Choroid plexus epithelial cell (primary cell): ENCODE data around the gene MRM3.

ENCODE experiments used
- DNase-seq: peaks from one replicate; pipeline ENCODE4 v3.0.0-alpha.2; 2010; ENCODE audit warnings: low read depth
- H3K4me3 ChIP-seq: 2 replicates; pipeline ENCODE4 v1.5.1; 2011; ENCODE audit warnings: low read depth, mild to moderate bottlenecking, control low read depth, low read length, moderate library complexity
- TF ChIP-seq, protein P1 (sequence below): conservative IDR thresholded peaks from 2 replicates; pipeline ENCODE4 v1.5.1; 2011; ENCODE audit warnings: low read depth, mild to moderate bottlenecking, control low read depth, inconsistent platforms, low read length, moderate library complexity

The MRM3 gene

DNA sequence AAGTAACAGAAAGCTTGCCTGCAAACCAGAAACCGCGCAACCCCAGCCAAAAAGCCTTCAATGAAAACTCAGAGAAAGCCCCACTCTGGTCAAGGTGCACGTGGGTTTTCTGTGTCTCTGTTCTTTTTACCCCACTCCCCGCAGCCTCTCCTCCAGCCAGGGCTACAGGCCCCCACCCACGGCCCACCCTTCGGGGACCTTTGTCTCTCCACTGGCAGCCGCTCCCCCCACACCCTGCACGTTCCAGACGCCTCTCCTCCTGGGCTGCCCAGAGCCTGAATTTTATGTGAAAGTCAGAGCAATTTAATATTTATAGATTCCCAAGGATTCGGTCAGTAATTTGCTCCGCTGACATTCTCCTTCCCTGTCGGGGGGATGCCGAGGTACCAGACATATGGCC, 24.2 kb downstream of the MRM3 start:
- TF ChIP-seq, protein P1, sequence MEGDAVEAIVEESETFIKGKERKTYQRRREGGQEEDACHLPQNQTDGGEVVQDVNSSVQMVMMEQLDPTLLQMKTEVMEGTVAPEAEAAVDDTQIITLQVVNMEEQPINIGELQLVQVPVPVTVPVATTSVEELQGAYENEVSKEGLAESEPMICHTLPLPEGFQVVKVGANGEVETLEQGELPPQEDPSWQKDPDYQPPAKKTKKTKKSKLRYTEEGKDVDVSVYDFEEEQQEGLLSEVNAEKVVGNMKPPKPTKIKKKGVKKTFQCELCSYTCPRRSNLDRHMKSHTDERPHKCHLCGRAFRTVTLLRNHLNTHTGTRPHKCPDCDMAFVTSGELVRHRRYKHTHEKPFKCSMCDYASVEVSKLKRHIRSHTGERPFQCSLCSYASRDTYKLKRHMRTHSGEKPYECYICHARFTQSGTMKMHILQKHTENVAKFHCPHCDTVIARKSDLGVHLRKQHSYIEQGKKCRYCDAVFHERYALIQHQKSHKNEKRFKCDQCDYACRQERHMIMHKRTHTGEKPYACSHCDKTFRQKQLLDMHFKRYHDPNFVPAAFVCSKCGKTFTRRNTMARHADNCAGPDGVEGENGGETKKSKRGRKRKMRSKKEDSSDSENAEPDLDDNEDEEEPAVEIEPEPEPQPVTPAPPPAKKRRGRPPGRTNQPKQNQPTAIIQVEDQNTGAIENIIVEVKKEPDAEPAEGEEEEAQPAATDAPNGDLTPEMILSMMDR: no peak
- no peak for DNase-seq
- H3K4me3 ChIP-seq: no peak overlapping the region

DNA sequence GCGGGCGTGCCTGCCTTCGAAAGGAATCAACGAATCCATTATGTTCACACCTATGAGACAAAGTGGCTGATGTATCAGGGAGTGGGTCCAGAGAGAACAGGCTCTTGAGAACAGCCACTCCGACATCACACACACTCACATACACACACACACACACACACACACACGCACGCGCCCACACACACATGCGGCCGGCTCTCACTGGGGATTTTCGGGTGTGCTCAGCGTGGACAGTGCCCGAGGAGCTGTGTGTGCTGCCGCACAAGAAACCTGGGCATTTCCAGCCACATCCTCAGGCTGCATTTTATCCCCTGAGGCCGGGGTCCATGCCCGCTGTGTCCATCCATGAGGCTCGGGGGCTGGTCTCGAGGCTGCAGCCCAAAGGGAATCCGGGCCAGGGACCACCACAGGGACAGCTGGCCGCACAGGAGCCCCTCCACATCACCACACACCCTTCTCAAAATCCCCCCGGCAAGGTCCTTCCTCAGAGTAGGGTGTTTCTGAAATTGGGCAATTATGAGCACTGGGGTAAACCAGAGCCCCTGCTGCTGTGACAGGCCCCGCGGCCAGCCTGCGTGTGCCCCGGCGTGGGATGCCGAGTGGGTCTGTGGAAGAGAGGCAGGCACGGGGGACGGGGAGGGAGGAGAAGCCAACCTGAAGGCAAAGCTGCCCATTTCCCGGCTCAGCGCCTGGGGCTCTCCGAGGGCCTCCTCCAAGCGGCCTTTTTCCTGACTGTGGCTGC, 24.8 kb downstream of the MRM3 start:
- no peak for DNase-seq
- TF ChIP-seq, protein P1: no peak
- no peak overlapping the region for H3K4me3 ChIP-seq

DNA sequence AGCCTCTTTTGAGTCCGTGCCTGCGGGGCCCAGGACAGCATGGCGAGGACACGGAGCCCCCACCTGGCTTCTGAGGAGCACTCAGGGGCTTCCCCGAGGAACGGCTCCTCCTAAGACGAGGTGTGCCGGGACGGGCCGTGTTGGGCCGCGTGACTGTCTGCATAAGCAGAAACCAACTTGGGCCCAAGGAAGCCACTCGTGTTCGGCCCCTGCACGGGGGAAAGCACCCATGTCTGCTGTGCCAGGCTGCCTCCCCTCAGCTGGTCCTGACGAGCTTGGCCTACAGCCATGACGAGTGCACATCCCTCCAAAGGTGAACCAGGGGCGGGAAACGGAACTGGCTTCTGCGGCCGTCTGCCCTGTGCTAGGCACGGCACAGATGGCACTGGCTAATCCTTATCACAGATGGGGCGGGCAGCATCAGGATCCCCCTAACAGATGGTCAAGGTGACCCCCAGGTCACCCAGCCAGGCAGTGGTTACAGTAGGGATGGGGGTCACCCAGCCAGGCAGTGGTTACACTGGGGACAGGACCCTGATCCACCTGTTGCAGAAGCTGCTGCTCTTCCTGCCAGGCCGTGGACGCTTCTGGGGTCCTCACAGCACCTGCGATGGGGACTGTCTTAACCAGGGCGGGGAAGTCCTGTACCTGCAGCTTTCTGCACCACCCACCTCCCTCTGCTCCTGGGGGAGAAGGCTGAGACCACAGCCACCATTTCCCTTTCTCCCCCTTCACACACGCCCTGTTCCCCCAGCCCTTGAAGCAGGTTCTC, 25.6 kb downstream of the MRM3 start:
- no peak overlapping the region for H3K4me3 ChIP-seq
- no peak for DNase-seq
- TF ChIP-seq, protein P1: no peak

DNA sequence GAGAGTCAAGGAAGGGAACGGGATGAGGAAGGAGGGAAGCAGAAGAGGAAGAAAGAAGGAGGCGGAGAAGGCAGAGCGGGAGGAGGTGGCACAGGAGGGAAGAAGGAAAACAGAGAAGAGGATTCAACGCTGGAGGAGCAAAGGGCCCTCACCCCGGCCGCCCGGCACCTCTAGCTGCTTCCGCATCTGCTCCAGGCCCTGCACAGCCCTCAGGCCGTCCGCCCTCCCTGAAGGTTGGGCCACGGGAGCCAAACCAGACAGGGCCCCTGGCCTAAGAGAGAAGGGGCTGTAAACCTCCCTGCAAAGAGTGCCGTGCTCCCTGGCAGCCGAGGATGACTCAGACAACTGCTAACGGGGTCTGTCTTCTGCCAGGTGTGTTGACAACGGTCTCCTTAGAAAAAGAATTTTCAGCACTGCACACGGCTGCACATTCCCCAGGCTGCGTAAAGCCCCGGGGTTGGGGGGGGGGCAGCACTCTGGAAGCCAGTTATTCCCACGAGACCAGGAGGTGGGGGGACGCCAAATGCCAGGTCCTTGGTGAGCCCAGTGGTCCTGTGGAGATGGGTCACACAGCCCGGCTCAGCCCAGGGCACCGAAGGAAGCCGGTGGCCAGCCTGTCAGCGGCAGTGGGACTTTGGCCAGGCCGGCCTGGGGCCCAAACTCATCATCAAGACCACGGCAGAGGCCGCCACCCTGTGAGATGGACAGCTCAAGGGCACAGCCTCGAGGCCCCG, 29.1 kb downstream of the MRM3 start:
- H3K4me3 ChIP-seq: no peak overlapping the region
- no peak for DNase-seq
- TF ChIP-seq, protein P1: no peak

DNA sequence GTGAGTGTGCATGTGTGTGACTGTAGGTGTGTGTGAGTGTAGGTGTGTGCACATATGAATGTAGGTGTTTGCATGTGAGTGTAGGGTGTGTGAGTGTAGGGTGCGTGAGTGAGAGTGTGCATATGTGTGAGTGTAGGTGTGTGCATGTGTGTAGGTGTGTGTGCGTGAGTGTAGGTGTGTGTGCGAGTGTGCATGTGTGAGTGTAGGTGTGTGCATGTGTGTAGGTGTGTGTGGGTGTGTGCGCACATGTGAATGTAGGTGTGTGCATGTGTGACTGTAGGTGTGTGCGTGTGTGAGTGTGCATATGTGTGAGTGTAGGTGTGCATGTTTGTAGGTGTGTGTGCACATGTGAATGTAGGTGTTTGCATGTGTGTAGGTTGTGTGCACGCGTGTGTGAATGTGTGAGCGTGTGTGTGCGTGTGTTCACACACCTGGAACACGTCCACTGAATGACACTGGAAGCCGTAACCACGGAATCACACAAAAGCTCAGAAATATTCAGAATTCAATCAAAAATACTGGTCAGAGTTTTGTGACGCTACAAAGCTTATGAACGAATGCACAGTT, 30.6 kb downstream of the MRM3 start:
- no peak for DNase-seq
- H3K4me3 ChIP-seq: no peak overlapping the region
- TF ChIP-seq, protein P1: no peak

DNA sequence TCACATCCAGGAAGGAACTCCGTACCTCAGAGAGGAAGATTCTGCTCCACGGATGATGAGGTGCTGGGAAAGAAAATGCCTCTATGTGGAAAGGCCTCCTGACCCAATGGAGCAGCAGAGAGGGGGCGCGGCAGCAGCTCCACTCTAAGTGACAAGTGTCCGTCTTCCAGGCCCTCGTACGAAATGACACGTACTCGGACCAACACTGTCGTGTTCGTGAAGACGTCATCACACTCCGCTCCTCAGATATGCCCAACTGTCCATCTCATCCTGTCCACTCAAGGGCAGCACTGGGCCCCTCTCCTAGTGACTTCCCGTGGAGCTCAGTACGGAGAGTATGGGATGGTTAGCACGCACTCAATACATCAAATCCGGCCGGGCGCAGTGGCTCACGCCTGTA, 32.2 kb downstream of the MRM3 start:
- no peak overlapping the region for H3K4me3 ChIP-seq
- TF ChIP-seq, protein P1: no peak
- no peak for DNase-seq
